GM23338 (cell line): ENCODE results near the gene NDUFS5. TPM values are rescaled to one million over a fixed set of nuclear protein-coding genes. Genes with fewer than 3 reads are reported as not detected.

ENCODE experiments used
- ATAC-seq: fragments of 200-7000 bp; cut with Tn5 transposase; 3 replicates; pipeline ENCODE4 v1.9.1; 2020
- DNase-seq: peaks from one replicate; pipeline ENCODE4 v3.0.0-alpha.2; 2015; ENCODE audit warnings: low spot score
- H2AFZ ChIP-seq: fragments of 200-600 bp; sonication (generic); 2 replicates; pipeline ENCODE4 v1.8.0; 2016; ENCODE audit warnings: antibody characterized with exemption, mild to moderate bottlenecking, moderate library complexity
- H3F3A ChIP-seq: fragments of 200-600 bp; sonication (generic); replicated peaks from 2 replicates; pipeline ENCODE4 v1.8.0; 2017; ENCODE audit warnings: antibody characterized with exemption, mixed run types, low read depth
- H3K27ac ChIP-seq: fragments of 200-600 bp; sonication (generic); 2 replicates; pipeline ENCODE4 v1.6.1; 2016; ENCODE audit warnings: low read depth
- H3K27me3 ChIP-seq: fragments of 200-600 bp; sonication (generic); 2 replicates; pipeline ENCODE4 v1.8.0; 2016; ENCODE audit warnings: mild to moderate bottlenecking, mixed run types, moderate library complexity; ENCODE audit not compliant: insufficient read depth
- H3K36me3 ChIP-seq: fragments of 200-600 bp; sonication (generic); 2 replicates; pipeline ENCODE4 v1.8.0; 2016; ENCODE audit warnings: mild to moderate bottlenecking; ENCODE audit not compliant: insufficient read depth
- H3K4me1 ChIP-seq: fragments of 200-600 bp; sonication (generic); 2 replicates; pipeline ENCODE4 v1.8.0; 2016; ENCODE audit warnings: mild to moderate bottlenecking, moderate library complexity; ENCODE audit not compliant: insufficient read depth
- H3K4me2 ChIP-seq: fragments of 200-600 bp; sonication (generic); 2 replicates; pipeline ENCODE4 v1.7.1; 2017; ENCODE audit warnings: mixed run types
- H3K4me3 ChIP-seq: fragments of 200-600 bp; sonication (generic); 2 replicates; pipeline ENCODE4 v1.6.1; 2016; ENCODE audit warnings: mixed run types
- H3K79me2 ChIP-seq: fragments of 200-600 bp; sonication (generic); replicated peaks from 2 replicates; pipeline ENCODE4 v1.8.0; 2017; ENCODE audit warnings: mild to moderate bottlenecking; ENCODE audit not compliant: insufficient read depth
- H3K9me2 ChIP-seq: fragments of 200-600 bp; sonication (generic); 2 replicates; pipeline ENCODE4 v1.8.0; 2017; ENCODE audit not compliant: insufficient read depth
- H4K20me1 ChIP-seq: fragments of 200-600 bp; sonication (generic); replicated peaks from 2 replicates; pipeline ENCODE4 v1.8.0; 2017; ENCODE audit warnings: mild to moderate bottlenecking; ENCODE audit not compliant: insufficient read depth
- H3K27ac Mint-ChIP-seq: 2 replicates; pipeline ENCODE4 v1.8.0; 2020; ENCODE audit warnings: inconsistent platforms, mild to moderate bottlenecking, moderate library complexity, mixed read lengths
- H3K27me3 Mint-ChIP-seq: 3 replicates; pipeline ENCODE4 v1.8.0; 2022; ENCODE audit warnings: low read depth, mild to moderate bottlenecking, moderate library complexity, mixed read lengths, inconsistent platforms; ENCODE audit not compliant: insufficient read depth, poor library complexity
- H3K36me3 Mint-ChIP-seq: 3 replicates; pipeline ENCODE4 v1.8.0; 2021; ENCODE audit warnings: low read depth, mild to moderate bottlenecking, inconsistent platforms, moderate library complexity, mixed read lengths
- H3K4me1 Mint-ChIP-seq: 3 replicates; pipeline ENCODE4 v1.8.0; 2020; ENCODE audit warnings: mild to moderate bottlenecking, inconsistent platforms, mixed read lengths
- H3K4me3 Mint-ChIP-seq: 3 replicates; pipeline ENCODE4 v1.8.0; 2021; ENCODE audit warnings: moderate library complexity, mild to moderate bottlenecking, inconsistent platforms, mixed read lengths
- H3K9me3 Mint-ChIP-seq: 3 replicates; pipeline ENCODE4 v1.8.0; 2020; ENCODE audit warnings: moderate library complexity, mild to moderate bottlenecking, inconsistent platforms, mixed read lengths
- CREB1 ChIP-seq: fragments of 250-450 bp; sonication (Bioruptor Pico); IDR thresholded peaks from 2 replicates; pipeline ENCODE4 v1.5.0; 2020; ENCODE audit warnings: low read depth, mild to moderate bottlenecking, moderate library complexity
- ETS1 ChIP-seq: IDR thresholded peaks from 2 replicates; pipeline ENCODE4 v1.6.1; 2016; ENCODE audit warnings: antibody characterized with exemption
- EZH2 ChIP-seq: fragments of 200-600 bp; sonication (generic); IDR thresholded peaks from one replicate; pipeline ENCODE4 v1.8.0; 2017; ENCODE audit warnings: antibody characterized with exemption, mild to moderate bottlenecking, low read depth; ENCODE audit not compliant: unreplicated experiment
- EZH2phosphoT487 ChIP-seq: fragments of 200-600 bp; sonication (generic); IDR thresholded peaks from one replicate; pipeline ENCODE4 v1.8.1; 2018; ENCODE audit warnings: antibody characterized with exemption; ENCODE audit not compliant: unreplicated experiment
- JUNB ChIP-seq: IDR thresholded peaks from one replicate; pipeline ENCODE4 v1.6.1; 2016; ENCODE audit warnings: antibody characterized with exemption; ENCODE audit not compliant: unreplicated experiment
- NANOG ChIP-seq: IDR thresholded peaks from 2 replicates; pipeline ENCODE4 v1.6.1; 2016; ENCODE audit warnings: antibody characterized with exemption, borderline replicate concordance
- POLR2AphosphoS5 ChIP-seq: IDR thresholded peaks from 2 replicates; pipeline ENCODE4 v1.6.1; 2016; ENCODE audit warnings: antibody characterized with exemption, low read depth
- STAT1 ChIP-seq: IDR thresholded peaks from one replicate; pipeline ENCODE4 v1.6.1; 2016; ENCODE audit warnings: antibody characterized with exemption; ENCODE audit not compliant: unreplicated experiment
- ZNF114 ChIP-seq: fragments of 250-450 bp; sonication (Bioruptor Pico); IDR thresholded peaks from 2 replicates; pipeline ENCODE4 v1.5.0; 2020; ENCODE audit warnings: mild to moderate bottlenecking, moderate library complexity
- ZNF462 ChIP-seq: fragments of 250-450 bp; sonication (Bioruptor Pico); IDR thresholded peaks from 2 replicates; pipeline ENCODE4 v1.5.0; 2020; ENCODE audit warnings: mild to moderate bottlenecking, moderate library complexity
- polyA plus RNA-seq: library from polyadenylated mRNA; unstranded; fragments of >200 nt; fragmentation: Nextera tagmentation; extraction: Ambion mirVana; gene quantifications from 2 replicates; pipeline ENCODE4 v1.2.1, GENCODE V29; 2016
- total RNA-seq: library from RNA; depleted of rRNA; stranded (reverse); fragments of >200 nt; shearing (Covaris generic); gene quantifications from 2 replicates; pipeline ENCODE4 v1.2.3, GENCODE V29; 2014

Gene NDUFS5
- total and polyA plus RNA-seq, 2 experiments from 2014 or later: 532 to 2,534 TPM

DNA sequence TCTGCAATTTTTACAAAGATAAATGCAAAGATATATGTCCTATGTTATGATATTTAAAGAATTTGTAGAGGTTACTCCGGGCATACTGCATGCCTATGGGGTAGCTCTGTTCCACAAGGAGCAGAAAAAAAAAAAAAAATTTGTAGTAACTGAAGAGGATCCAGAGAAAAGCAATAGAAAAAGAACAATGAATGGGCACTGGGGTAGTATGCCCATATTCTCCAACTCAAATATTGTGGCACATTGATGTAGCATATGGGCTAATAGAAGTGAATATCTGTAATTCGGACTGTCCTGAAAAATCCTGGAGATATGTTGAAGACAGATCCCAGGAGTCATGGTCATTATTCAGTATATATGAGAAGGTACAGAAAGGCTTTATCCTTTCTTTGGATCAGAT, 36.2 kb upstream of the NDUFS5 start (continued):
- TF ChIP-seq ZNF462: no peak

- peak overlapping the region; percentile 72 for H3K4me2 ChIP-seq
- H3K9me3 Mint-ChIP-seq: no peaks in the 10 kb centered on the region
- TF ChIP-seq JUNB (no peak), POLR2AphosphoS5 (no peak), ZNF462 (no peak), NANOG (no peak), CREB1 (CRISPR knock-in tag) (no peak), STAT1 (no peak), EZH2 (no peak), ZNF114 (CRISPR knock-in tag) (no peak), EZH2phosphoT487 (no peak), ETS1 (no peak)
- H3K4me1 ChIP-seq: peaks cover 57% of the 10 kb centered on the region
- no peaks in the 10 kb centered on the region for H3K9me2 ChIP-seq
- DNase-seq (no peak), ATAC-seq (peak; percentile 4)
- H3K4me1 Mint-ChIP-seq: peaks cover 53% of the 10 kb centered on the region
- H2AFZ ChIP-seq: no peak overlapping the region
- H3K27ac Mint-ChIP-seq: peak overlapping the region; percentile 97
- H3K36me3 Mint-ChIP-seq: peaks cover 35% of the 10 kb centered on the region
- peaks cover 6% of the 10 kb centered on the region for H3K36me3 ChIP-seq
- no peaks in the 10 kb centered on the region for H3K27me3 ChIP-seq
- peaks cover 10% of the 10 kb centered on the region for H3F3A ChIP-seq
- H3K27me3 Mint-ChIP-seq: peaks cover 7% of the 10 kb centered on the region
- peaks cover 43% of the 10 kb centered on the region for H3K79me2 ChIP-seq
- H3K4me3 Mint-ChIP-seq: peak overlapping the region; percentile 95
- peaks cover 32% of the 10 kb centered on the region for H4K20me1 ChIP-seq
- peak overlapping the region; percentile 87 for H3K4me3 ChIP-seq
- peak overlapping the region; percentile 98 for H3K27ac ChIP-seq
Measured at GRCh38 chr1:38990386-38990737, 35.8 kb upstream of the NDUFS5 start.
